GM23248 (cell line): ENCODE data around the gene LRRC7. TPM values are rescaled to one million over a fixed set of nuclear protein-coding genes. Genes with fewer than 3 reads are reported as not detected.
"Not testable (repeated sequence)": the region's sequence is repeated elsewhere in the genome, so short reads cannot be mapped to it uniquely, and the experiment has no call there.

Experiments
- DNase-seq: peaks from one replicate; pipeline ENCODE4 v3.0.0-alpha.2; 2015
- H2AFZ ChIP-seq: fragments of 200-600 bp; sonication (generic); 2 replicates; pipeline ENCODE4 v1.6.1; 2016; ENCODE audit warnings: antibody characterized with exemption
- H3F3A ChIP-seq: fragments of 200-600 bp; sonication (generic); 2 replicates; pipeline ENCODE4 v1.6.1; 2016; ENCODE audit warnings: mild to moderate bottlenecking, antibody characterized with exemption, mixed run types; ENCODE audit not compliant: insufficient read depth
- H3K27ac ChIP-seq: fragments of 200-600 bp; sonication (generic); 2 replicates; pipeline ENCODE4 v1.5.1; 2016; ENCODE audit warnings: mild to moderate bottlenecking
- H3K27me3 ChIP-seq: fragments of 200-600 bp; sonication (generic); replicated peaks from 2 replicates; pipeline ENCODE4 v1.6.1; 2016; ENCODE audit warnings: mild to moderate bottlenecking; ENCODE audit not compliant: insufficient read depth
- H3K36me3 ChIP-seq: fragments of 200-600 bp; sonication (generic); 2 replicates; pipeline ENCODE4 v1.6.1; 2016; ENCODE audit warnings: low read depth, mild to moderate bottlenecking
- H3K4me1 ChIP-seq: fragments of 200-600 bp; sonication (generic); 2 replicates; pipeline ENCODE4 v1.6.1; 2016; ENCODE audit warnings: mild to moderate bottlenecking; ENCODE audit not compliant: insufficient read depth
- H3K4me2 ChIP-seq: fragments of 200-600 bp; sonication (generic); one replicate; pipeline ENCODE4 v1.6.1; 2016; ENCODE audit warnings: mild to moderate bottlenecking; ENCODE audit not compliant: unreplicated experiment
- H3K4me3 ChIP-seq: fragments of 200-600 bp; sonication (generic); 2 replicates; pipeline ENCODE4 v1.5.1; 2016; ENCODE audit warnings: mild to moderate bottlenecking
- H3K79me2 ChIP-seq: fragments of 200-600 bp; sonication (generic); 2 replicates; pipeline ENCODE4 v1.6.1; 2016; ENCODE audit warnings: mild to moderate bottlenecking; ENCODE audit not compliant: insufficient read depth
- H3K9ac ChIP-seq: fragments of 200-600 bp; sonication (generic); 2 replicates; pipeline ENCODE4 v1.6.1; 2016; ENCODE audit warnings: mild to moderate bottlenecking
- H3K9me2 ChIP-seq: fragments of 200-600 bp; sonication (generic); 2 replicates; pipeline ENCODE4 v1.6.1; 2016; ENCODE audit warnings: mixed run types, mild to moderate bottlenecking, moderate library complexity; ENCODE audit not compliant: insufficient read depth
- H3K9me3 ChIP-seq: fragments of 200-600 bp; sonication (generic); one replicate; pipeline ENCODE4 v1.6.1; 2017; ENCODE audit warnings: low read depth
- H4K20me1 ChIP-seq: fragments of 200-600 bp; sonication (generic); 2 replicates; pipeline ENCODE4 v1.6.0; 2016; ENCODE audit not compliant: insufficient read depth
- EZH2 ChIP-seq: fragments of 200-600 bp; sonication (generic); IDR thresholded peaks from 2 replicates; pipeline ENCODE4 v1.6.1; 2018; ENCODE audit warnings: antibody characterized with exemption, mild to moderate bottlenecking; ENCODE audit not compliant: insufficient read depth, poor library complexity, severe bottlenecking
- EZH2phosphoT487 ChIP-seq: fragments of 200-600 bp; sonication (generic); IDR thresholded peaks from 2 replicates; pipeline ENCODE4 v1.6.1; 2018; ENCODE audit warnings: antibody characterized with exemption, moderate library complexity, mild to moderate bottlenecking, low read depth; ENCODE audit not compliant: insufficient read depth
- WGBS, 2 experiments: methylation state at CpG; one replicate each; pipeline ENCODE4 v1.1.6; 2015 to 2017; ENCODE audit warnings: low lambda C conversion rate in 2 of 2, low coverage in 1 of 2; ENCODE audit errors: missing lambda C conversion rate in 2 of 2; 5-methylcytosine and 5-hydroxymethylcytosine counted together
- in situ Hi-C: fragments of 300-500 bp; cut with MboI; formaldehyde crosslinking; loops from 2 replicates; pipeline ENCODE4 v1.15.0; 2020
- polyA plus RNA-seq: library from polyadenylated mRNA; unstranded; fragments of >200 nt; fragmentation: Nextera tagmentation; extraction: Ambion mirVana; gene quantifications from 2 replicates; pipeline ENCODE4 v1.2.1, GENCODE V29; 2016
- total RNA-seq: library from RNA; depleted of rRNA; stranded (reverse); fragments of >200 nt; shearing (Covaris generic); gene quantifications from 2 replicates; pipeline ENCODE4 v1.2.3, GENCODE V29; 2014

LRRC7 gene
- total and polyA plus RNA-seq, 2 experiments from 2014 or later: 0.29 TPM; not detected in 1

DNA sequence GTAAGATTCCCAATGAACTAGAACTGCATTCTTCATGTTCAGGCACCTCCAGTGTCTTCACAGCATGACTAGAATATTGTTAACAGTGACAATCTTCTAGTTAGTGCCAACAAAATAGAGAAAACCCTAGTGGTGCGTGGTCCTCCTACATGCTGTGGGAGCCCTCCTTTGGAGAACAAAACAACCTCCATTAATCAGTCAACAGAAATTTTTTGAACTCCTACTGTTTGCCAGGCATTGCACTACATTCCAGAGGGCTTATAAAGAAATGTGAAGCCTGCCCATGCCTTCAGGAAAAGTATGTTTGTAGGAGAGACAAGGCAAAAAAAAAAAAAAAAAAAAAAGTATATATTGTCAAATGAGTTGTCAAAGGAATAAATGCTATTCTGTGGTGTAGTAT, 385.0 kb downstream of the LRRC7 start:
- H3K27ac ChIP-seq: no peak overlapping the region

DNA sequence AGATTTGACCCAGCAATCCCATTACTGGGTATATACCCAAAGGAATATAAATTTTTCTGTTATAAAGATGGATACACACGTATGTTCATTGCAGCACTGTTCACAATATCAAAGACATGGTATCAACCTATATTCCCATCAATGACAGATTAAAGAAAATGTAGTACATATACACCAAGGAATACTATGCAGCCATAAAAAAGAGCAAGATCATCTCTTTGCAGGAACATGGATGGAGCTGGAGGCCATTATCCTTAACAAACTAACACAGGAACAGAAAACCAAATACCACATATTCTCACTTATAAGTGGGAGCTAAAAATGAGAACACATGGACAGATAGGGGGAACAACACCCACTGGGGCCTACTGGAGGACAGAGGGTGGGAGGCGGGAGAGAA, 394.7 kb downstream of the LRRC7 start:
- H3K79me2 ChIP-seq, H3K9me3 ChIP-seq, H3K9ac ChIP-seq, H3K9me2 ChIP-seq, in situ Hi-C loops, H3K27me3 ChIP-seq, H3K4me2 ChIP-seq, H2AFZ ChIP-seq, H3F3A ChIP-seq, H3K4me3 ChIP-seq, DNase-seq, H3K27ac ChIP-seq, H3K4me1 ChIP-seq, H4K20me1 ChIP-seq, H3K36me3 ChIP-seq: not testable (repeated sequence)
- WGBS, 2 experiments: 74 to 77% methylated on average over 2 of the region's 2 CpGs

More for the DNA sequence above, 385.0 kb downstream of the LRRC7 start:
- no peak overlapping the region for H3K4me2 ChIP-seq
- H3K9me3 ChIP-seq: no peaks in the 10 kb centered on the region
- no peak overlapping the region for H3K4me3 ChIP-seq
- TF ChIP-seq EZH2: no peak
- TF ChIP-seq EZH2phosphoT487: no peak
- no peaks in the 10 kb centered on the region for H3K79me2 ChIP-seq
- no peak overlapping the region for H2AFZ ChIP-seq
- H3F3A ChIP-seq: no peaks in the 10 kb centered on the region
- H3K9me2 ChIP-seq: no peaks in the 10 kb centered on the region
- in situ Hi-C loops: no loop called here
- no peaks in the 10 kb centered on the region for H3K36me3 ChIP-seq
- no peaks in the 10 kb centered on the region for H3K27me3 ChIP-seq
- H4K20me1 ChIP-seq: no peaks in the 10 kb centered on the region
- no peak overlapping the region for H3K9ac ChIP-seq
- 88 to 94% methylated on average over 1 of the region's 1 CpG for WGBS, 2 experiments
- H3K4me1 ChIP-seq: no peaks in the 10 kb centered on the region
- DNase-seq: no peak

DNA sequence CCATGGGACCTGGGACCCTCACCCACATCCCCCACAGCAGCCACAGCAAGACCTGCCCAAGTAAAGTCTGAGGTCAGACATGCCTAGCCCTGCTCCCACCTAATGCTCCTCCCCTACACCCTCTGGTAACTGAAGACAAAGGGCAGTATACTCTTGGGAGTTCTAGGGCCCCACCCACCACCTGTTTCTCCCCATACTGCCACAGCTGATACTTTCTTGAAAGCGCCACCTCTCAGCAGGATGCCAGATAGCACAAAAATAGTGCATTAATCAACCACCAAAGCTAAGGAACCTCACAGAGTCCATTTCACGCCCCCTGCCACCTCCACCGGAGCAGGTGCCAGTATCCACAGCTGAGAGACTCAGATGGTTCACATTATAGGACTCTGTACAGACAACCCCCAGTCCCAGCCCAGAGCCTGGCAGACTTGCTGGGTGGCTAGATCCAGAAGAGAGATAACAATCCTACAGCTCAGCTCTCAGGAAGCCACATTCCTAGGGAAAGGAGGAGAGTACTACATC, 399.6 kb downstream of the LRRC7 start:
- H2AFZ ChIP-seq: no peak overlapping the region

DNA sequence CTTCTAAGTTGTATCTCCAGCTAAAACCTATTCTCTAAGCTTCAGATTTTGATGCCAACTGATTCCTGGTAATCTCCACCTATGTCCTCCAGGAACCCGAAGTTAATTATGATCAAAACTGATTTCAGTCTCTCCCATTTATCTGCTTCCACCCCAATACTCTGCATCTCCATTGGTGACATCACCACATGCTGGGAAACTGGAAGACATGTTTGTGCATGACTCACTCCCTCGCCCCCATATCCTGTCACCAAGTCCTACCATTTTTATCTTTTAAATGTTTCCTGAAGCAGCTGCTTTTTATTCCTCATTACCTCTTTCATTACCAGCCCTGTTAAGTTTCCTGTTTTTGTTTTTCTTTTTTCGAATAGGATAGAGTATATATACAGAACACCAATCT, 409.2 kb downstream of the LRRC7 start:
- Histone ChIP-seq H3K36me3 (no peaks in the 10 kb centered on the region), H3K27me3 (no peaks in the 10 kb centered on the region), H3K27ac (no peak overlapping the region), H3K9me2 (no peaks in the 10 kb centered on the region; the same call in 1 of the 2 replicates), H3K79me2 (no peaks in the 10 kb centered on the region), H4K20me1 (no peaks in the 10 kb centered on the region), H3F3A (peaks cover 9% of the 10 kb centered on the region; the same call in 1 of the 2 replicates), H2AFZ (peak overlapping the region; percentile 65; the same call in 1 of the 2 replicates), H3K9me3 (no peaks in the 10 kb centered on the region), H3K4me1 (peaks cover 10% of the 10 kb centered on the region; the same call in 1 of the 2 replicates), H3K4me2 (no peak overlapping the region), H3K9ac (no peak overlapping the region), H3K4me3 (no peak overlapping the region)
- in situ Hi-C loops: no loop called here
- peak; percentile 78 for DNase-seq
- 53 to 62% methylated on average over 3 of the region's 3 CpGs for WGBS, 2 experiments
- TF ChIP-seq EZH2: no peak
- TF ChIP-seq EZH2phosphoT487: no peak

More for the DNA sequence above, 399.6 kb downstream of the LRRC7 start:
- no peak overlapping the region for H3K9ac ChIP-seq
- H3K27me3 ChIP-seq: no peaks in the 10 kb centered on the region
- H3K79me2 ChIP-seq: no peaks in the 10 kb centered on the region
- no peaks in the 10 kb centered on the region for H4K20me1 ChIP-seq
- H3K9me2 ChIP-seq: no peaks in the 10 kb centered on the region
- no peak overlapping the region for H3K4me3 ChIP-seq
- no peaks in the 10 kb centered on the region for H3F3A ChIP-seq
- no peaks in the 10 kb centered on the region for H3K36me3 ChIP-seq
- no peaks in the 10 kb centered on the region for H3K4me1 ChIP-seq
- in situ Hi-C loops: no loop called here
- H3K4me2 ChIP-seq: no peak overlapping the region
- H3K9me3 ChIP-seq: no peaks in the 10 kb centered on the region
- TF ChIP-seq EZH2phosphoT487: no peak
- no peak for TF ChIP-seq EZH2
- no peak overlapping the region for H3K27ac ChIP-seq
- peak; percentile 38 for DNase-seq
- 82 to 86% methylated on average over 3 of the region's 3 CpGs for WGBS, 2 experiments

DNA sequence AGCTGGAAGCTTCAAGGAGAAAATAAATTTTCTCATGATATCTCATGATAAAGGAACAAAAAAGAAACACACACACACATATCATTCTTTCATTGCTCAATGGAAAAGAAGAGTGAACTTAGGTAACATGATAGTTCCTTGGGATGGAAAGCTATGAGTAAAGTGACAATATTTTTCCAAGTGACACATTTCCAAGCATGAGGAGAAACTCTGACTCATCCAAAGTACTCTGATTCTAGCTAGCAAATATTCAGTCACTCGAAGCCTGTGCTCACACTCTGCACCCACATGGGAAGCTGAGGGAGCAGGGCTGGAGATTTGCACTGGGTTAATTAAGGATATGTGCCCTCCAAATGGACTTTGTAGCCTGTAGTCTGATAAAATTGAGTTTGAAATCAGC, 415.3 kb downstream of the LRRC7 start:
- Histone ChIP-seq H3K27me3 (no peaks in the 10 kb centered on the region), H3K4me2 (peak overlapping the region; percentile 33), H3K9ac (peak overlapping the region; percentile 46), H3K9me3 (no peaks in the 10 kb centered on the region), H3K79me2 (no peaks in the 10 kb centered on the region), H3F3A (peaks cover 13% of the 10 kb centered on the region), H3K4me1 (peaks cover 11% of the 10 kb centered on the region), H3K36me3 (no peaks in the 10 kb centered on the region), H2AFZ (no peak overlapping the region), H3K27ac (peak overlapping the region; percentile 63), H4K20me1 (no peaks in the 10 kb centered on the region), H3K9me2 (no peaks in the 10 kb centered on the region), H3K4me3 (no peak overlapping the region)
- 0% methylated on average over 1 of the region's 1 CpG for WGBS, 2 experiments
- no peak for TF ChIP-seq EZH2phosphoT487
- no peak for TF ChIP-seq EZH2
- in situ Hi-C loops: no loop called here
- peak; percentile 95 for DNase-seq
